ENCODE measurements around the gene ZNF554.

The ZNF554 gene

DNA sequence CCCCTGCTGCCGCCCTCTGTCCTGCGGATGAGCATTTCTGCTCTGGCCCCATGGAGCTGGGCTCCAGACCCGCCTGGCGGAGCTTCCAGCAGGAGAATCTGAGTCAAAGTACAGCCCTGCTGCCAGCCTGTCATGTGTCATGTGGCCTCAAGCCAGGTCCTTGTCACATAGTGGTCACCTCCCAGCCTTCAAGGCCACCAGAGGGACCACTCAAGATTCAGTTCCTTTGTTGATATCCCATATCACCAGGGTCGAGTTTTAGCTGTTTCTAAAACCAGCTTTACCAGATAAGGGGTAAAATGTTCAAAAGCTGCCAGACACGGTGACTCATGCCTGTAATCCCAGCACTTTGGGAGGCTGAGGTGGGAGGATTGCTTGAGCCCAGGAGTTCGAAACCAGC, 20.9 kb upstream of the ZNF554 start:
- Histone ChIP-seq H3K27me3 (ENCODE audit: insufficient read depth, poor library complexity, severe bottlenecking) (no peaks in the 10 kb centered on the region), H3K4me3 (replicated peaks; ENCODE audit: insufficient read depth, low read length) (no peak overlapping the region), H3K27ac (replicated peaks) (no peak overlapping the region)
- DNase-seq (ENCODE audit: low read depth in 1 of 2, low spot score in 1 of 2), result no peak
- TF ChIP-seq POLR2AphosphoS5 (IDR thresholded peaks at IDR 0.05; ENCODE audit: low read depth) (no peak), SPI1 (IDR thresholded peaks at IDR 0.05; ENCODE audit: borderline replicate concordance, low read depth) (no peak), GABPA (IDR thresholded peaks at IDR 0.05; ENCODE audit: low read depth) (no peak)
- TF ChIP-seq, protein P1, sequence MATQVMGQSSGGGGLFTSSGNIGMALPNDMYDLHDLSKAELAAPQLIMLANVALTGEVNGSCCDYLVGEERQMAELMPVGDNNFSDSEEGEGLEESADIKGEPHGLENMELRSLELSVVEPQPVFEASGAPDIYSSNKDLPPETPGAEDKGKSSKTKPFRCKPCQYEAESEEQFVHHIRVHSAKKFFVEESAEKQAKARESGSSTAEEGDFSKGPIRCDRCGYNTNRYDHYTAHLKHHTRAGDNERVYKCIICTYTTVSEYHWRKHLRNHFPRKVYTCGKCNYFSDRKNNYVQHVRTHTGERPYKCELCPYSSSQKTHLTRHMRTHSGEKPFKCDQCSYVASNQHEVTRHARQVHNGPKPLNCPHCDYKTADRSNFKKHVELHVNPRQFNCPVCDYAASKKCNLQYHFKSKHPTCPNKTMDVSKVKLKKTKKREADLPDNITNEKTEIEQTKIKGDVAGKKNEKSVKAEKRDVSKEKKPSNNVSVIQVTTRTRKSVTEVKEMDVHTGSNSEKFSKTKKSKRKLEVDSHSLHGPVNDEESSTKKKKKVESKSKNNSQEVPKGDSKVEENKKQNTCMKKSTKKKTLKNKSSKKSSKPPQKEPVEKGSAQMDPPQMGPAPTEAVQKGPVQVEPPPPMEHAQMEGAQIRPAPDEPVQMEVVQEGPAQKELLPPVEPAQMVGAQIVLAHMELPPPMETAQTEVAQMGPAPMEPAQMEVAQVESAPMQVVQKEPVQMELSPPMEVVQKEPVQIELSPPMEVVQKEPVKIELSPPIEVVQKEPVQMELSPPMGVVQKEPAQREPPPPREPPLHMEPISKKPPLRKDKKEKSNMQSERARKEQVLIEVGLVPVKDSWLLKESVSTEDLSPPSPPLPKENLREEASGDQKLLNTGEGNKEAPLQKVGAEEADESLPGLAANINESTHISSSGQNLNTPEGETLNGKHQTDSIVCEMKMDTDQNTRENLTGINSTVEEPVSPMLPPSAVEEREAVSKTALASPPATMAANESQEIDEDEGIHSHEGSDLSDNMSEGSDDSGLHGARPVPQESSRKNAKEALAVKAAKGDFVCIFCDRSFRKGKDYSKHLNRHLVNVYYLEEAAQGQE (IDR thresholded peaks at IDR 0.05; ENCODE audit: insufficient replicate concordance, low read depth), result no peak
- TF ChIP-seq, protein P2, sequence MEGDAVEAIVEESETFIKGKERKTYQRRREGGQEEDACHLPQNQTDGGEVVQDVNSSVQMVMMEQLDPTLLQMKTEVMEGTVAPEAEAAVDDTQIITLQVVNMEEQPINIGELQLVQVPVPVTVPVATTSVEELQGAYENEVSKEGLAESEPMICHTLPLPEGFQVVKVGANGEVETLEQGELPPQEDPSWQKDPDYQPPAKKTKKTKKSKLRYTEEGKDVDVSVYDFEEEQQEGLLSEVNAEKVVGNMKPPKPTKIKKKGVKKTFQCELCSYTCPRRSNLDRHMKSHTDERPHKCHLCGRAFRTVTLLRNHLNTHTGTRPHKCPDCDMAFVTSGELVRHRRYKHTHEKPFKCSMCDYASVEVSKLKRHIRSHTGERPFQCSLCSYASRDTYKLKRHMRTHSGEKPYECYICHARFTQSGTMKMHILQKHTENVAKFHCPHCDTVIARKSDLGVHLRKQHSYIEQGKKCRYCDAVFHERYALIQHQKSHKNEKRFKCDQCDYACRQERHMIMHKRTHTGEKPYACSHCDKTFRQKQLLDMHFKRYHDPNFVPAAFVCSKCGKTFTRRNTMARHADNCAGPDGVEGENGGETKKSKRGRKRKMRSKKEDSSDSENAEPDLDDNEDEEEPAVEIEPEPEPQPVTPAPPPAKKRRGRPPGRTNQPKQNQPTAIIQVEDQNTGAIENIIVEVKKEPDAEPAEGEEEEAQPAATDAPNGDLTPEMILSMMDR (IDR thresholded peaks at IDR 0.05; ENCODE audit: insufficient read depth, low read length), result no peak

DNA sequence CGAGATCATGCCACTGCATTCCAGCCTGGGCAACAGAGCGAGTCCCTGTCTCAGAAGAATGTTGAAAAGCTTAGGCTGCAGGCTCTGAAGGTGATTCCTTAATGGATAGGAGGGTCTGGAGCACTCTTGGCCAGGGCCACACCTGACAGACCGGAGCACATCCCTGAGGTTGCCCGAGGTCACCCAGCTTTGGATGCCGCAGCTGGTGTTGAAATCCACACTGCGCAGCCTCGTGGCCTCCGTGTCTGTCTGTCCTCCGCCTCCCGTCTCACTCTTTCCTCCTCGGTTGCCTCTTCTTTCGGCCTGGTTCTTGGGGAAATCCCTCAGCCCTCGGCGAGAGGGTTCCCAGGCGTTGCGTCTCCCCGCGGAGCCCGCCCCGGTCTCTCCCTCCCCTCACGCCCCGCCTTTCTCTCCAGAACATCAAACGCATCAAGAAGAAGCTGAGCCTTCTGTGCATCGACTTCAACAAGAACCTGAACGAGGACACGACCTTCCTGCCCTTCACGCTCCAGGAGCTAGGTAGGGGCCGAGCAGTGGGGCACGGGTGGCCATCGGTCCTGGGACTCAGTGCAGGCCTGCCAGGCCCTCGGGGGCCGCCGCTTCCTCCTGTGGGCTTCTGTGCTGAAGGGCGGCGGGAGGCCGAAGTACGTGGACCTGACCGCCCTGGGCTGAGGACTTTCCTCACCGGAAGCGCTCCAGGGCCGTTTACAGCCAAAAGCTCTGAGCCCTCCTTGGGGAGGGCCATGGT, 20.2 kb upstream of the ZNF554 start:
- no peak overlapping the region for H3K4me3 ChIP-seq (replicated peaks; ENCODE audit: insufficient read depth, low read length)
- TF ChIP-seq, protein P2 (IDR thresholded peaks at IDR 0.05; ENCODE audit: insufficient read depth, low read length), result no peak
- TF ChIP-seq SPI1 (IDR thresholded peaks at IDR 0.05; ENCODE audit: borderline replicate concordance, low read depth), result no peak
- TF ChIP-seq, protein P1 (IDR thresholded peaks at IDR 0.05; ENCODE audit: insufficient replicate concordance, low read depth), result no peak
- TF ChIP-seq GABPA (IDR thresholded peaks at IDR 0.05; ENCODE audit: low read depth), result no peak
- no peak for TF ChIP-seq POLR2AphosphoS5 (IDR thresholded peaks at IDR 0.05; ENCODE audit: low read depth)
- DNase-seq (ENCODE audit: low read depth in 1 of 2, low spot score in 1 of 2), result no peak
- no peaks in the 10 kb centered on the region for H3K27me3 ChIP-seq (ENCODE audit: insufficient read depth, poor library complexity, severe bottlenecking)
- H3K27ac ChIP-seq (replicated peaks), result no peak overlapping the region

DNA sequence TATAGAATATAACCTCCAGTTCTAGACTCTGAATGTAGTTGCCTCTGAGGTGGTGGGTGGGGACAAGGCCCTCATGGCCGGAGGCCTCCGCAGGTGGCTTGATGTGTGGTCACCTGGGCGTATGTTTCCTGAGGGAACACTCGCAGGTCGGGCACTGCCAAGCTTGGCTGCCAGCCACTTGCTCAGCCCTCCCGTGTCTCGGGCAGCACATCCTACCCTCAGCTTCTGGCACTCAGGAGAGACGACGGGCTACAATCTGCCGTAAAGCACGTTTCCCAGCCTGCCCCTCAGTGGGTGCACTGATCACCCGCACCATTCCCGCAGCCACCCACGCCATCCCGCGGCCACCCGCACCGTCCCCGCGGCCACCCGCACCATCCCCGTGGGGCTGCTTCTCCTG, 19.2 kb upstream of the ZNF554 start:
- TF ChIP-seq, protein P1 (IDR thresholded peaks at IDR 0.05; ENCODE audit: insufficient replicate concordance, low read depth), result no peak
- TF ChIP-seq SPI1 (IDR thresholded peaks at IDR 0.05; ENCODE audit: borderline replicate concordance, low read depth) (no peak), GABPA (IDR thresholded peaks at IDR 0.05; ENCODE audit: low read depth) (no peak), POLR2AphosphoS5 (IDR thresholded peaks at IDR 0.05; ENCODE audit: low read depth) (no peak)
- TF ChIP-seq, protein P2 (IDR thresholded peaks at IDR 0.05; ENCODE audit: insufficient read depth, low read length), result no peak
- DNase-seq (ENCODE audit: low read depth in 1 of 2, low spot score in 1 of 2), result no peak
- H3K27me3 ChIP-seq (ENCODE audit: insufficient read depth, poor library complexity, severe bottlenecking), result no peaks in the 10 kb centered on the region

More for the DNA sequence above, 19.2 kb upstream of the ZNF554 start:
- H3K4me3 ChIP-seq (replicated peaks; ENCODE audit: insufficient read depth, low read length), result no peak overlapping the region
- no peak overlapping the region for H3K27ac ChIP-seq (replicated peaks)
